RWPE1 (cell line): ENCODE data around the gene TJAP1.

ENCODE experiments used
- CTCF ChIA-PET: fragments of 350-600 bp; sonication (Branson Sonifier 250); formaldehyde crosslinking; extraction: SDS; loops from one replicate; lab custom pipeline; 2021; lab: Yijun Ruan, JAX
- POLR2A ChIA-PET: fragments of 400-600 bp; formaldehyde crosslinking; extraction: SDS; loops from one replicate; lab custom pipeline; 2020; ENCODE audit warnings: antibody characterized with exemption; ENCODE audit not compliant: low non-redundant PET; lab: Yijun Ruan, JAX
- DNase-seq: peaks from one replicate; pipeline ENCODE4 v3.0.0; 2012; ENCODE audit warnings: low spot score
- H3K27ac ChIP-seq: fragments of 450-650 bp; 2 replicates; pipeline ENCODE4 v1.5.1; 2017
- CTCF ChIP-seq: fragments of 450-650 bp; conservative IDR thresholded peaks from 2 replicates; pipeline ENCODE4 v1.5.1; 2017; ENCODE audit warnings: low read depth, mild to moderate bottlenecking

Gene TJAP1

GRCh38 chr6:43477235-43478007 lies at the start of gene TJAP1:
Gene TJAP1 (plus strand): TSS chr6:43477570. CDS start chr6:43499002, 21,432 bp downstream.
- POLR2A ChIA-PET, result interaction anchor here (0.6 to 1.0 kb wide), 4 partner anchors 11 to 195 kb away, joined by 3 to 8 read pairs (median 5); no protein-coding TSS in a partner anchor
- CTCF ChIA-PET, result no interaction called here
- TF ChIP-seq CTCF, result no peak
- peak; percentile 91 for DNase-seq
- H3K27ac ChIP-seq, result peak within 1 kb of the TSS; percentile 79

GRCh38 chr6:43428112-43428570 lies 49.2 kb upstream of the TJAP1 start:
- CTCF ChIA-PET, result interaction anchor here (0.8 kb wide), 1 partner anchor 68 kb away, joined by 4 read pairs; no protein-coding TSS in a partner anchor
- POLR2A ChIA-PET, result no interaction called here

GRCh38 chr6:43428874-43429273 lies 48.5 kb upstream of the TJAP1 start:
- CTCF ChIA-PET, result interaction anchor here (0.8 kb wide), 1 partner anchor 68 kb away, joined by 4 read pairs; no protein-coding TSS in a partner anchor
- TF ChIP-seq CTCF, result no peak
- no peak overlapping the region for H3K27ac ChIP-seq
- POLR2A ChIA-PET, result no interaction called here
- no peak for DNase-seq

More at GRCh38 chr6:43428112-43428570, 49.2 kb upstream of the TJAP1 start:
- DNase-seq, result no peak
- no peak for TF ChIP-seq CTCF
- peak overlapping the region; percentile 96 for H3K27ac ChIP-seq

GRCh38 chr6:43432009-43432945 lies 45.1 kb upstream of the TJAP1 start:
- DNase-seq, result no peak
- POLR2A ChIA-PET, result interaction anchor here (0.5 kb wide), 1 partner anchor 124 kb away, joined by 5 read pairs; no protein-coding TSS in a partner anchor
- no peak overlapping the region for H3K27ac ChIP-seq
- CTCF ChIA-PET, result interaction anchor here (0.7 to 0.9 kb wide), 2 partner anchors 11 to 50 kb away, joined by 3 read pairs; no protein-coding TSS in a partner anchor
- TF ChIP-seq CTCF, result no peak

GRCh38 chr6:43433148-43433547 lies 44.2 kb upstream of the TJAP1 start:
- ChIA-PET POLR2A (interaction anchor here (1.6 kb wide), 1 partner anchor 16 kb away, joined by 4 read pairs; no protein-coding TSS in a partner anchor), CTCF (interaction anchor here (0.9 to 1.4 kb wide), 2 partner anchors 51 to 63 kb away, joined by 3 to 5 read pairs; no protein-coding TSS in a partner anchor)
- no peak overlapping the region for H3K27ac ChIP-seq
- no peak for DNase-seq
- TF ChIP-seq CTCF, result no peak
